GM12878 (cell line): ENCODE measurements around the gene TRIM7. TPM values are rescaled to one million over a fixed set of nuclear protein-coding genes. Genes with fewer than 3 reads are reported as not detected.

Source experiments
- ATAC-seq: fragments of 200-7000 bp; cut with Tn5 transposase; 3 replicates; pipeline ENCODE4 v1.9.1; 2020; ENCODE audit warnings: mild to moderate bottlenecking, moderate library complexity
- BruUV-seq: library from RNA; stranded (reverse); fragments of 400-500 nt; replicated peaks from 2 replicates; lab custom pipeline; 2021; lab: Mats Ljungman, UMichigan
- CTCF ChIA-PET: fragments of 300-600 bp; sonication (Branson Sonifier 250); formaldehyde crosslinking; extraction: SDS; loops from one replicate; lab custom pipeline; 2021; ENCODE audit warnings: inconsistent platforms; lab: Yijun Ruan, JAX
- POLR2A ChIA-PET: fragments of 350-600 bp; formaldehyde crosslinking; extraction: SDS; loops from one replicate; lab custom pipeline; 2021; ENCODE audit warnings: inconsistent platforms; lab: Charles Lee
- RAD21 ChIA-PET: fragments of 300-600 bp; sonication (Branson Sonifier 250); formaldehyde crosslinking; loops from one replicate; lab custom pipeline; 2023; ENCODE audit warnings: antibody characterized with exemption; ENCODE audit not compliant: unreplicated experiment; lab: Charles Lee
- SMC1A ChIA-PET: fragments of 300-600 bp; sonication (Branson Sonifier 250); formaldehyde crosslinking; loops from one replicate; lab custom pipeline; 2023; ENCODE audit not compliant: unreplicated experiment, uncharacterized antibody; lab: Charles Lee
- DNase-seq: peaks from one replicate; pipeline ENCODE4 v3.0.0-alpha.2; 2011; ENCODE audit warnings: low read depth, low spot score
- FAIRE-seq: peaks from 3 replicates; lab custom pipeline; 2011; peaks lifted over from hg19 to GRCh38; lab: Jason Lieb, UNC
- H2AFZ ChIP-seq: 2 replicates; pipeline ENCODE4 v1.6.0; 2011; ENCODE audit warnings: low read depth, low read length, control low read depth; ENCODE audit not compliant: control insufficient read depth
- H3K27ac ChIP-seq: 2 replicates; pipeline ENCODE4 v1.5.1; 2011; ENCODE audit warnings: control low read depth; ENCODE audit not compliant: control insufficient read depth, insufficient read depth
- H3K27me3 ChIP-seq, 2 experiments: replicated peaks in 1 of 2; 2 replicates each; pipeline versions ENCODE4 v1.6.0 to v1.6.1; 2011; ENCODE audit warnings: low read length in 1 of 2; ENCODE audit not compliant: control insufficient read depth in 2 of 2, insufficient read depth in 2 of 2
- H3K36me3 ChIP-seq, 2 experiments: 2 replicates each; pipeline ENCODE4 v1.5.1; 2011; ENCODE audit warnings: low read length in 1 of 2; ENCODE audit not compliant: control insufficient read depth in 2 of 2, insufficient read depth in 2 of 2
- H3K4me1 ChIP-seq: 2 replicates; pipeline ENCODE4 v1.6.1; 2011; ENCODE audit warnings: mild to moderate bottlenecking, low read length, moderate library complexity, mixed read lengths; ENCODE audit not compliant: control insufficient read depth, insufficient read depth
- H3K4me2 ChIP-seq: 2 replicates; pipeline ENCODE4 v1.6.0; 2011; ENCODE audit warnings: control low read depth; ENCODE audit not compliant: control insufficient read depth, insufficient read depth
- H3K4me3 ChIP-seq: fragments of 200-600 bp; sonication (generic); 2 replicates; pipeline ENCODE4 v1.5.1; 2016
- H3K79me2 ChIP-seq: 2 replicates; pipeline ENCODE4 v1.6.0; 2011; ENCODE audit warnings: low read length; ENCODE audit not compliant: control insufficient read depth, insufficient read depth
- H3K9ac ChIP-seq: 2 replicates; pipeline ENCODE4 v1.8.0; 2011; ENCODE audit warnings: low read length, control low read depth, mixed read lengths; ENCODE audit not compliant: control insufficient read depth, insufficient read depth
- H3K9me3 ChIP-seq: replicated peaks from 3 replicates; pipeline ENCODE4 v1.5.1; 2011; ENCODE audit warnings: mild to moderate bottlenecking, low read length; ENCODE audit not compliant: control insufficient read depth, insufficient read depth
- H4K20me1 ChIP-seq: 2 replicates; pipeline ENCODE4 v1.6.0; 2011; ENCODE audit not compliant: control insufficient read depth, insufficient read depth
- ATF2 ChIP-seq: IDR thresholded peaks from 2 replicates; pipeline ENCODE4 v1.6.1; 2012; ENCODE audit warnings: low read length, inconsistent platforms
- DPF2 ChIP-seq: fragments of 450-650 bp; IDR thresholded peaks from 2 replicates; pipeline ENCODE4 v1.6.1; 2017; ENCODE audit warnings: mild to moderate bottlenecking
- HSF1 ChIP-seq: fragments of 150-350 bp; IDR thresholded peaks from 2 replicates; pipeline ENCODE4 v1.6.1; 2014; ENCODE audit warnings: mild to moderate bottlenecking, low read depth, low read length
- JUNB ChIP-seq: IDR thresholded peaks from 2 replicates; pipeline ENCODE4 v1.6.1; 2016; ENCODE audit warnings: antibody characterized with exemption, mild to moderate bottlenecking
- MEF2A ChIP-seq: IDR thresholded peaks from 2 replicates; pipeline ENCODE4 v1.6.1; 2011; ENCODE audit warnings: low read depth, mild to moderate bottlenecking, low read length, moderate library complexity; ENCODE audit not compliant: insufficient read depth
- NR2C1 ChIP-seq: fragments of 450-650 bp; IDR thresholded peaks from 2 replicates; pipeline ENCODE4 v1.6.1; 2017; ENCODE audit warnings: antibody characterized with exemption, mild to moderate bottlenecking, moderate library complexity
- POLR2AphosphoS2 ChIP-seq: IDR thresholded peaks from 2 replicates; pipeline ENCODE4 v1.6.1; 2011; ENCODE audit warnings: low read depth, mild to moderate bottlenecking, low read length, improper control_type of control experiment, moderate library complexity
- RAD51 ChIP-seq: fragments of 450-650 bp; IDR thresholded peaks from 2 replicates; pipeline ENCODE4 v1.6.1; 2016; ENCODE audit warnings: moderate library complexity, mild to moderate bottlenecking, inconsistent platforms
- RB1 ChIP-seq: fragments of 450-650 bp; formaldehyde crosslinking; IDR thresholded peaks from 2 replicates; pipeline ENCODE4 v1.6.1; 2017; ENCODE audit warnings: mild to moderate bottlenecking, borderline replicate concordance
- SMAD5 ChIP-seq: IDR thresholded peaks from 2 replicates; pipeline ENCODE4 v1.6.1; 2016; ENCODE audit warnings: antibody characterized with exemption, low read depth
- TCF3 ChIP-seq: IDR thresholded peaks from 2 replicates; pipeline ENCODE4 v1.6.1; 2012; ENCODE audit warnings: low read depth, mild to moderate bottlenecking, low read length, borderline replicate concordance; ENCODE audit not compliant: insufficient read depth
- WGBS: methylation state at CpG from one replicate; pipeline ENCODE4 v1.1.6; 2016; ENCODE audit warnings: low lambda C conversion rate; ENCODE audit not compliant: insufficient replicate concordance, insufficient coverage; ENCODE audit errors: missing lambda C conversion rate; 5-methylcytosine and 5-hydroxymethylcytosine counted together
- in situ Hi-C: fragments of 300-500 bp; cut with MboI; formaldehyde crosslinking; loops from 9 replicates; pipeline ENCODE4 v1.14.3; 2018; ENCODE audit warnings: mixed read lengths
- intact Hi-C: fragments of 100-400 bp; cut with micrococcal nuclease; formaldehyde crosslinking; loops from one replicate; pipeline ENCODE4 v1.14.2; 2022; ENCODE audit not compliant: unreplicated experiment
- polyA plus RNA-seq, 11 experiments: library from polyadenylated mRNA; depleted of rRNA in 4 of 11; unstranded in 6 of 11; stranded (reverse) in 5 of 11; fragments of >200 nt; fragmentation: Nextera tagmentation in 4 of 11; fragmentation: Illumina TruSeq in 1 of 11; extraction: Ambion mirVana in 4 of 11; extraction: Trizol in 1 of 11; gene quantifications; 1 replicate in 1 of 11; 2 replicates in 10 of 11; pipeline versions ENCODE4 v1.2.1 to v1.2.3, GENCODE V29; 2011 to 2016; ENCODE audit warnings: inconsistent platforms in 2 of 11, missing spikeins in 2 of 11, low read depth in 1 of 11
- total RNA-seq, 4 experiments: library from RNA; depleted of rRNA in 3 of 4; stranded (reverse); fragments of >200 nt in 3 of 4; fragmentation: Illumina TruSeq in 1 of 4; extraction: Trizol in 1 of 4; gene quantifications; 2 replicates each; pipeline versions ENCODE4 v1.2.1 to v1.2.3, GENCODE V29; 2013 to 2021

TRIM7 gene
- total and polyA plus RNA-seq, 10 of the 15 experiments (the other 5 are each of a cell fraction or from before 2014, with no cell fraction given) = 0.02 to 1.6 (median 0.41) TPM

GRCh38 chr5:181186022-181186421, 19.0 kb downstream of the TRIM7 start:
- in situ Hi-C loops (loop anchor here (10.0 kb wide), 1 partner anchor 69 kb away; no protein-coding TSS in a partner anchor), intact Hi-C loops (no loop called here)
- Histone ChIP-seq H3K79me2 (no peaks in the 10 kb centered on the region), H3K36me3 (no peaks in the 10 kb centered on the region), H3K9ac (no peak overlapping the region), H3K4me1 (peaks cover 11% of the 10 kb centered on the region), H3K4me3 (no peak overlapping the region), H3K4me2 (no peak overlapping the region), H4K20me1 (no peaks in the 10 kb centered on the region), H3K27ac (no peak overlapping the region), H3K9me3 (no peaks in the 10 kb centered on the region), H3K27me3 (no peaks in the 10 kb centered on the region), H2AFZ (no peak overlapping the region)
- ChIA-PET POLR2A (interaction anchor here (0.5 to 4.4 kb wide), 7 partner anchors 13 to 326 kb away, joined by 3 to 18 read pairs (median 7); partner anchors contain the start of gene RACK1), SMC1A (interaction anchor here (0.9 to 2.3 kb wide), 4 partner anchors 13 to 76 kb away, joined by 3 to 15 read pairs (median 3); no protein-coding TSS in a partner anchor), RAD21 (interaction anchor here (1.2 to 4.8 kb wide), 3 partner anchors 13 to 63 kb away, joined by 3 to 25 read pairs (median 8); partner anchors contain the start of gene TRIM41), CTCF (interaction anchor here (1.7 to 2.5 kb wide), 4 partner anchors 16 to 63 kb away, joined by 5 to 12 read pairs (median 8); partner anchors contain the start of gene RACK1)
- DNase-seq (no peak), FAIRE-seq (no peak), ATAC-seq (no peak)
- BruUV-seq = no TSS peak
- WGBS = 65% methylated on average over 6 of the region's 6 CpGs
- TF ChIP-seq TCF3 (no peak), MEF2A (no peak), RB1 (no peak), ATF2 (no peak), DPF2 (no peak), HSF1 (no peak), NR2C1 (no peak), POLR2AphosphoS2 (no peak), SMAD5 (no peak), RAD51 (no peak), JUNB (no peak)
